Hepatocyte (in vitro differentiated cells): ENCODE measurements around the gene SLAIN2.

Source experiments
- EZH2 ChIP-seq: fragments of 200-600 bp; sonication (generic); IDR thresholded peaks from 2 replicates; pipeline ENCODE4 v1.6.1; 2016; ENCODE audit warnings: antibody characterized with exemption, mild to moderate bottlenecking, borderline replicate concordance
- TF ChIP-seq, protein P1 (sequence below): fragments of 200-600 bp; sonication (generic); IDR thresholded peaks from 2 replicates; pipeline ENCODE4 v1.5.1; 2016; ENCODE audit warnings: antibody characterized with exemption, mild to moderate bottlenecking; ENCODE audit not compliant: poor library complexity

DNA sequence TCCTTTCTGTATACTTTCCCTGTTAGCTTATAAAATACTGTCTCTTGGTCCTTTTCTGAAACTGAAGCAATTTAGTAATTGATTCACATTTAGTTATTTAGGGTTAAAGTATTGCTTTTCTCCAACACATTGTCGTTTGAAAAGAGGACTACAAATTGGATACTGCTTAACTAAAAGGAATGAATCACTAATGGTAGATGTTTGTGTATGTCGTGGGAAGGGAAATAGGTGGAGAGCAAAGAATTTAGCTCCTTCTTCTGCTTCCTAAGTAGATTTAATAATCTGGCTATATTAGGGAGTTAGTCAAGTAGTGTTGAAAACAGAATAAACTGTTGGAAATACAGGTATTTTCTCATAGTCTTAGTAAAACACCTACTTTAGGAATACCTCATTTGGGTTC lies 27.9 kb downstream of the SLAIN2 start:
- TF ChIP-seq, protein P1, sequence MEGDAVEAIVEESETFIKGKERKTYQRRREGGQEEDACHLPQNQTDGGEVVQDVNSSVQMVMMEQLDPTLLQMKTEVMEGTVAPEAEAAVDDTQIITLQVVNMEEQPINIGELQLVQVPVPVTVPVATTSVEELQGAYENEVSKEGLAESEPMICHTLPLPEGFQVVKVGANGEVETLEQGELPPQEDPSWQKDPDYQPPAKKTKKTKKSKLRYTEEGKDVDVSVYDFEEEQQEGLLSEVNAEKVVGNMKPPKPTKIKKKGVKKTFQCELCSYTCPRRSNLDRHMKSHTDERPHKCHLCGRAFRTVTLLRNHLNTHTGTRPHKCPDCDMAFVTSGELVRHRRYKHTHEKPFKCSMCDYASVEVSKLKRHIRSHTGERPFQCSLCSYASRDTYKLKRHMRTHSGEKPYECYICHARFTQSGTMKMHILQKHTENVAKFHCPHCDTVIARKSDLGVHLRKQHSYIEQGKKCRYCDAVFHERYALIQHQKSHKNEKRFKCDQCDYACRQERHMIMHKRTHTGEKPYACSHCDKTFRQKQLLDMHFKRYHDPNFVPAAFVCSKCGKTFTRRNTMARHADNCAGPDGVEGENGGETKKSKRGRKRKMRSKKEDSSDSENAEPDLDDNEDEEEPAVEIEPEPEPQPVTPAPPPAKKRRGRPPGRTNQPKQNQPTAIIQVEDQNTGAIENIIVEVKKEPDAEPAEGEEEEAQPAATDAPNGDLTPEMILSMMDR, result no peak
- no peak for TF ChIP-seq EZH2
